Activated T-cell treated with anti-CD3 and anti-CD28 coated beads, Interleukin-2, amount 50 U/mL, for 48 hours (primary cell): ENCODE measurements around the gene NPW.

Experiments
- DNase-seq, 2 experiments: peaks; one replicate each; pipeline ENCODE4 v3.0.0-alpha.2; 2020

The NPW gene

DNA sequence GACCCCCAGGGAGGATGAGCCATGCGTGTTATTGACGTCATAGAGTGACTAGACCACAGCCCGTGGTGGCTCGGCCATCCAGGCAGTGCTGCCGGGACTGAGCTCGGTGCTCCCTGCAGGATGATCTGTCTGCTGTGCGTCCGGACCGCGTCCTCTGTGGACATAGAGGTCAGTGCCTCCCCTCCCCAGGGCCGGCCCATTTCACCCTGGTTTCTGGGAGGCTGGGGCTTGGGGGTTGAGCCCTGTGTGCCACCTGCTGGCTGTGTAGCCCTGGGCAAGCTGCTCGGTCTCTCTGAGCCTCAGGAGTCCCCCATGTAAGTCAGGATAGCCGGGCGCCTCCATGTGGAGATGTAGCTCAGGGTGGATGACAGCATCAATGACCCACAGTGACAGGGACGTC is 36.5 kb downstream of the NPW start:
- no peak for DNase-seq

- DNase-seq: no peak
These were observed 37.3 kb downstream of the NPW start for GRCh38 chr16:2056681-2057407.

- no peak for DNase-seq
These were observed 37.9 kb downstream of the NPW start for GRCh38 chr16:2057438-2057837.

- DNase-seq: no peak
These were observed 38.8 kb downstream of the NPW start for GRCh38 chr16:2058420-2058819.

DNA sequence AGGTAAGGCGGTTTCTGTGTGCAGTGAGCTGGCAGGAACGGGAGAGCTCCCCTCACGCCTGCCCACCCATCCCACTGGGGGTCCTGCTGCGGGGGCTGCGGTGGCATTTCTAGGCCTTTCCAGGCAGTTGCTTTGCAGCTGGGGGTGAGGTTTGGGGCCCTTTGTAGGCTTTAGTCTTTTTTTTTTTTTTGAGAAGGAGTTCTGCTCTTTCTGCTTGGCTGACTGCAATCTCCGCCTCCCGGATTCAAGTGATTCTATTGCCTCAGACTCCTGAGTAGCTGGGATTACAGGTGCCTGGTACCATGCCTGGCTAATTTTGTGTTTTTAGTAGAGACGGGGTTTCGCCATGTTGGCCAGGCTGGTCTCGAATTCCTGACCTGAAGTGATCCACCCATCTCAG is 39.3 kb downstream of the NPW start:
- DNase-seq: no peak

DNA sequence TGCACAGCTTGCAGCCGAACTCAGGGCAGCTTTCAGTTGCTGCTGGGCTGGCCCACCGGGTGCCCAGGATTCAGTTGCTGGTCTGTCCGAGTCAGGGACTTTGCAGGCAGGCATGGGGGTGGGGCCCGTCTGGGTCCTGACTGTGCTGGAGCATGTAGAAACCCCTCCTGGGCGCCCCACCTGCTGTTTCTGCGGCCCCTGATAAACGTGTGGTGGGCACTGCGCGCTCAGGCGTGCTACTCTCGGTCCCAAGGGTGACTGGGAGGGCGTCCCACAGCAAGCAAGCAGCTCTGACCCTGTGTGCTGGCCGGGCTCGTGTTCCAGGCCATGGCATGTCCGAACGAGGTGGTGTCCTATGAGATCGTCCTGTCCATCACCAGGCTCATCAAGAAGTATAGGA is 40.8 kb downstream of the NPW start:
- no peak for DNase-seq

DNA sequence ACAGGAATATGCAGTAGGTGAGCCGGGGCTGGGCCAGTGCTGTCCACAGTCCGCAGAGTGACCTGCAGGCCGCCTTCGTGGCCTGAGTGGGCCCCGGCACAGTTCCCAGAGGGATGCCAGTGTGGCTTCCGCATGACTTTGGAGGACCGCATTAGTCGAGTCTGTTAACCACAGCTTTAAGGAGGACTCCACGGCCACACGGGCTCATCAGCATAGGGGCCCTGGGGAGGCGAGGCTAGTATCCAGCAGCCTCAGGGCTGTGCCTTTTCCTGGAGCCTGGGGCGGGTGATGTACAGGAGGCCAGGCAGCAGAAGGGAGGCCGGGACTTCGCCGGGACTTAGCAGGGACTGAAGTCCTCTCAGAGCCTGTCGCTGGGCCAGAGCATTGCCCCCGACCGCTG is 41.4 kb downstream of the NPW start:
- DNase-seq: no peak

- no peak for DNase-seq
These were observed 41.9 kb downstream of the NPW start for GRCh38 chr16:2061526-2061925.

- no peak for DNase-seq
These were observed 43.2 kb downstream of the NPW start for GRCh38 chr16:2062801-2063200.

DNA sequence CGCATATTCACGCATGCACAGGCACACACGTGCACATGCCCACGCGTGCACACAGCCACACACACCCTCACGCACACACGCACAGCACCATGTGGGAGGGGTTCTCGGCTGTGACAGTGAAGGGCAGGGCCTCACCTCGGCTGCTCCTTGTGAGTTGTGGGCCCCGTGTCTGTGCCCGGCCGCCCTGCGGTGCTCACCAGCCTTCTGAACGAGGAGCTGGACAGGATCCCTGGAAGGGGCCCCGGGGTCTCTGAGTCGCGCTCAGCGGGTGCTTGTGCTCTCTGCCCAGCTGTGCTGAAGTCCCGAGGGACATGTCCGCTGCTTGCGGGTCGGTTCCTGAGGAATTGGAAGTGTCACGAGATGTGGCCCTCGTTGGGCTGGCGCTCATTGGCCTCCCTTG is 44.3 kb downstream of the NPW start:
- DNase-seq: no peak

GRCh38 chr16:2064368-2064945 is 44.9 kb downstream of the NPW start:
- DNase-seq: no peak

DNA sequence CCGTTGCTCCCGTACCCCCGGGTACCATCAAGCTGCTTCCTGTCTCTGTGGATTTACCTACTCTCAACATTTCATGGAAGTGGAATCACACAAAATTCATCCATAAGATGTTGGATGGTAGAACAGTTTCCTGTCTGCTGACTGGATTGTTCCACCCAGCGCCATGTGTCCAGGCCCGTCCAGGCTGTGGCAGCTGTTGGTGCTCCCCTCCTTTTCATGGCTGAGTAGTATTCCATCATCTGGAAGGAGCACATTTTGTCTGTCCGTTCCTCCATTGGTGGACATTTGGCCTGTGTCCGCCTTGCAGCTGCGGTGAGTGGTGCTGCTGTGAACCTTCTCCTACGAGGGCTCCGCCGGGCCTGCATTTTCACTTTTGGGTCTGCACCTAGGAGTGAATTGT is 46.6 kb downstream of the NPW start:
- no peak for DNase-seq
